NCI-H82 (cell line): ENCODE data around the gene SLC38A10.
A peak's percentile ranks its signal among the peaks of the same experiment; 100 is the strongest.

Experiments used
- DNase-seq: peaks from one replicate; lab custom pipeline; 2025; lab: John Stamatoyannopoulos, UW

The SLC38A10 gene

GRCh38 chr17:81298991-81299738 is 4.1 kb upstream of the SLC38A10 start:
- DNase-seq, result peak; percentile 27

- DNase-seq, result no peak
These were observed 3.4 kb upstream of the SLC38A10 start for GRCh38 chr17:81298325-81298990.

- DNase-seq, result peak; percentile 38
These were observed 722 bp upstream of the SLC38A10 start for GRCh38 chr17:81295676-81296381.

- no peak for DNase-seq
These were observed 536 bp downstream of the SLC38A10 start for GRCh38 chr17:81294512-81295030.

GRCh38 chr17:81292450-81292849 is 2.7 kb downstream of the SLC38A10 start:
- DNase-seq, result no peak

GRCh38 chr17:81291662-81292061 is 3.4 kb downstream of the SLC38A10 start:
- DNase-seq, result peak; percentile 77

GRCh38 chr17:81290230-81290629 is 4.9 kb downstream of the SLC38A10 start:
- DNase-seq, result no peak

GRCh38 chr17:81289627-81290026 is 5.5 kb downstream of the SLC38A10 start:
- no peak for DNase-seq

- DNase-seq, result no peak
These were observed 6.4 kb downstream of the SLC38A10 start for GRCh38 chr17:81288715-81289114.

- DNase-seq, result no peak
These were observed 7.2 kb downstream of the SLC38A10 start for GRCh38 chr17:81287741-81288430.

- DNase-seq, result no peak
These were observed 8.0 kb downstream of the SLC38A10 start for GRCh38 chr17:81287152-81287551.

- DNase-seq, result no peak
These were observed 8.5 kb downstream of the SLC38A10 start for GRCh38 chr17:81286491-81287145.

GRCh38 chr17:81285894-81286293 is 9.2 kb downstream of the SLC38A10 start:
- DNase-seq, result no peak

- DNase-seq, result no peak
These were observed 9.8 kb downstream of the SLC38A10 start for GRCh38 chr17:81285179-81285878.

GRCh38 chr17:81282876-81283275 is 12.2 kb downstream of the SLC38A10 start:
- no peak for DNase-seq

GRCh38 chr17:81282141-81282540 is 13.0 kb downstream of the SLC38A10 start:
- DNase-seq, result no peak

GRCh38 chr17:81280571-81280970 is 14.5 kb downstream of the SLC38A10 start:
- no peak for DNase-seq

- DNase-seq, result no peak
These were observed 15.5 kb downstream of the SLC38A10 start for GRCh38 chr17:81279278-81280275.

GRCh38 chr17:81278831-81279230 is 16.3 kb downstream of the SLC38A10 start:
- no peak for DNase-seq
